Measurements from ENCODE around the gene AASS. TPM values are rescaled to one million over a fixed set of nuclear protein-coding genes. Genes with fewer than 3 reads are reported as not detected.

Gene AASS
- total RNA-seq, 1 donor from 2014 or later, result 6.3 TPM

- H3K27me3 Mint-ChIP-seq, result no peaks in the 10 kb centered on the region
- POLR2A ChIA-PET, result no interaction called here
- peaks cover 3% of the 10 kb centered on the region for H3K36me3 Mint-ChIP-seq (ENCODE audit: low read depth)
- no peak overlapping the region for H3K4me3 Mint-ChIP-seq
- no peak overlapping the region for H3K27ac Mint-ChIP-seq
- ATAC-seq (ENCODE audit: low read depth) (no peak), DNase-seq (no peak)
- TF ChIP-seq, protein P1, sequence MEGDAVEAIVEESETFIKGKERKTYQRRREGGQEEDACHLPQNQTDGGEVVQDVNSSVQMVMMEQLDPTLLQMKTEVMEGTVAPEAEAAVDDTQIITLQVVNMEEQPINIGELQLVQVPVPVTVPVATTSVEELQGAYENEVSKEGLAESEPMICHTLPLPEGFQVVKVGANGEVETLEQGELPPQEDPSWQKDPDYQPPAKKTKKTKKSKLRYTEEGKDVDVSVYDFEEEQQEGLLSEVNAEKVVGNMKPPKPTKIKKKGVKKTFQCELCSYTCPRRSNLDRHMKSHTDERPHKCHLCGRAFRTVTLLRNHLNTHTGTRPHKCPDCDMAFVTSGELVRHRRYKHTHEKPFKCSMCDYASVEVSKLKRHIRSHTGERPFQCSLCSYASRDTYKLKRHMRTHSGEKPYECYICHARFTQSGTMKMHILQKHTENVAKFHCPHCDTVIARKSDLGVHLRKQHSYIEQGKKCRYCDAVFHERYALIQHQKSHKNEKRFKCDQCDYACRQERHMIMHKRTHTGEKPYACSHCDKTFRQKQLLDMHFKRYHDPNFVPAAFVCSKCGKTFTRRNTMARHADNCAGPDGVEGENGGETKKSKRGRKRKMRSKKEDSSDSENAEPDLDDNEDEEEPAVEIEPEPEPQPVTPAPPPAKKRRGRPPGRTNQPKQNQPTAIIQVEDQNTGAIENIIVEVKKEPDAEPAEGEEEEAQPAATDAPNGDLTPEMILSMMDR (IDR thresholded peaks at IDR 0.05), result no peak
- intact Hi-C loops (cut with micrococcal nuclease), result no loop called here
- CTCF ChIA-PET, result interaction anchor here (1.0 kb wide), 1 partner anchor 31 kb away, joined by 3 read pairs; no protein-coding TSS in a partner anchor
- H3K9me3 Mint-ChIP-seq, result no peaks in the 10 kb centered on the region
- no peaks in the 10 kb centered on the region for H3K4me1 Mint-ChIP-seq
Measured at GRCh38 chr7:122123746-122124145, 20.3 kb downstream of the AASS start.

DNA sequence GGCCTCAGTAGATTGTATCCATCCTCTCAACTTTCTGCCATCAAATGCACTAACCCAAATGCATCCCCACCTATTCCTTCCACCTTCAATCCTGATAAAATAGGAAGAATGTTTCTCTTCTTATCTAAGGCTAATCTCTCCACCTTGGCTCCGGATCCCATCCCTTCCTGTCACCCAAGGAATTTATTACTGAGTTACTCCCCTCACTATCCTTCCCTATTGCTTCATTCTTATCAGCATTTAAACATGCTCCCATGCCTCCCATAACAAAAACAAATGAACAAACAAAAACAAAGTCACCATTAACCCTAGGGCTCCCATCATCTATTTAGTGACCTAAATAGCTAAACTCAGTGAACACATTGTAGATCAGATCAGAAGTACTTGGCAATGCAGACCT lies 25.3 kb downstream of the AASS start:
- H3K36me3 Mint-ChIP-seq (ENCODE audit: low read depth), result peaks cover 18% of the 10 kb centered on the region
- DNase-seq, result no peak
- POLR2A ChIA-PET, result no interaction called here
- intact Hi-C loops (cut with micrococcal nuclease), result no loop called here
- CTCF ChIA-PET, result no interaction called here
- H3K9me3 Mint-ChIP-seq, result no peaks in the 10 kb centered on the region
- no peak for ATAC-seq (ENCODE audit: low read depth)
- no peak overlapping the region for H3K4me3 Mint-ChIP-seq
- H3K27ac Mint-ChIP-seq, result no peak overlapping the region
- H3K4me1 Mint-ChIP-seq, result no peaks in the 10 kb centered on the region
- H3K27me3 Mint-ChIP-seq, result no peaks in the 10 kb centered on the region
- TF ChIP-seq, protein P1 (IDR thresholded peaks at IDR 0.05), result no peak

GRCh38 chr7:122103064-122103463 lies 41.0 kb downstream of the AASS start:
- CTCF ChIA-PET, result interaction anchor here (3.0 kb wide), 1 partner anchor 10 kb away, joined by 14 read pairs; no protein-coding TSS in a partner anchor
- POLR2A ChIA-PET, result no interaction called here
- H3K27ac Mint-ChIP-seq, result no peak overlapping the region
- TF ChIP-seq, protein P1 (IDR thresholded peaks at IDR 0.05), result no peak
- DNase-seq (no peak), ATAC-seq (ENCODE audit: low read depth) (no peak)
- intact Hi-C loops (cut with micrococcal nuclease), result no loop called here
- H3K9me3 Mint-ChIP-seq, result peaks cover 37% of the 10 kb centered on the region
- no peaks in the 10 kb centered on the region for H3K4me1 Mint-ChIP-seq
- H3K27me3 Mint-ChIP-seq, result no peaks in the 10 kb centered on the region
- H3K4me3 Mint-ChIP-seq, result no peak overlapping the region
- H3K36me3 Mint-ChIP-seq (ENCODE audit: low read depth), result peaks cover 50% of the 10 kb centered on the region

GRCh38 chr7:122100021-122100420 lies 44.0 kb downstream of the AASS start:
- TF ChIP-seq, protein P1 (IDR thresholded peaks at IDR 0.05), result no peak
- no peaks in the 10 kb centered on the region for H3K27me3 Mint-ChIP-seq
- no peak for ATAC-seq (ENCODE audit: low read depth)
- H3K27ac Mint-ChIP-seq, result no peak overlapping the region
- no peak for DNase-seq
- ChIA-PET POLR2A (no interaction called here), CTCF (no interaction called here)
- no peak overlapping the region for H3K4me3 Mint-ChIP-seq
- H3K36me3 Mint-ChIP-seq (ENCODE audit: low read depth), result peaks cover 28% of the 10 kb centered on the region
- peaks cover 18% of the 10 kb centered on the region for H3K9me3 Mint-ChIP-seq
- intact Hi-C loops (cut with micrococcal nuclease), result no loop called here
- H3K4me1 Mint-ChIP-seq, result no peaks in the 10 kb centered on the region

- intact Hi-C loops (cut with micrococcal nuclease), result no loop called here
- CTCF ChIA-PET, result no interaction called here
- POLR2A ChIA-PET, result no interaction called here
Measured at GRCh38 chr7:122095642-122096041, 48.4 kb downstream of the AASS start.

More at GRCh38 chr7:122095642-122096041, 48.4 kb downstream of the AASS start:
- no peak overlapping the region for H3K4me3 Mint-ChIP-seq
- DNase-seq (no peak), ATAC-seq (ENCODE audit: low read depth) (no peak)
- H3K9me3 Mint-ChIP-seq, result no peaks in the 10 kb centered on the region
- TF ChIP-seq, protein P1 (IDR thresholded peaks at IDR 0.05), result no peak
- H3K27me3 Mint-ChIP-seq, result no peaks in the 10 kb centered on the region
- H3K4me1 Mint-ChIP-seq, result peaks cover 4% of the 10 kb centered on the region
- peaks cover 6% of the 10 kb centered on the region for H3K36me3 Mint-ChIP-seq (ENCODE audit: low read depth)
- H3K27ac Mint-ChIP-seq, result no peak overlapping the region
